Small intestine (tissue), 7 donors: ENCODE results near the gene TLR4. TPM values are rescaled to one million over a fixed set of nuclear protein-coding genes. Genes with fewer than 3 reads are reported as not detected.

Source experiments
- DNase-seq, 2 donors: peaks; one replicate each; pipeline versions ENCODE4 v3.0.0 to v3.0.0-alpha.2; 2013
- FAIRE-seq: peaks from 2 replicates; lab custom pipeline; 2012; peaks lifted over from hg19 to GRCh38; lab: Jason Lieb, UNC
- H3K27ac ChIP-seq, 3 donors: one replicate each; pipeline ENCODE4 v1.5.1; 2013; ENCODE audit warnings: low read length in 2 of 3, mild to moderate bottlenecking in 2 of 3, control low read depth in 1 of 3, inconsistent platforms in 1 of 3, low read depth in 1 of 3, moderate library complexity in 1 of 3
- H3K27me3 ChIP-seq, 3 donors: one replicate each; pipeline ENCODE4 v1.6.1; 2013; ENCODE audit warnings: low read length in 3 of 3, inconsistent platforms in 1 of 3; ENCODE audit not compliant: control insufficient read depth in 3 of 3, insufficient read depth in 3 of 3
- H3K36me3 ChIP-seq, 3 donors: one replicate each; pipeline ENCODE4 v1.6.1; 2013; ENCODE audit warnings: low read length in 3 of 3, inconsistent platforms in 1 of 3, low read depth in 1 of 3, mild to moderate bottlenecking in 1 of 3, moderate library complexity in 1 of 3; ENCODE audit not compliant: control insufficient read depth in 3 of 3, insufficient read depth in 2 of 3
- H3K4me1 ChIP-seq, 3 donors: one replicate each; pipeline ENCODE4 v1.6.1; 2013; ENCODE audit warnings: low read length in 2 of 3, inconsistent platforms in 1 of 3, low read depth in 1 of 3, mild to moderate bottlenecking in 1 of 3, moderate library complexity in 1 of 3; ENCODE audit not compliant: control insufficient read depth in 3 of 3, insufficient read depth in 2 of 3
- H3K4me3 ChIP-seq, 3 donors: one replicate each; pipeline ENCODE4 v1.5.1; 2013; ENCODE audit warnings: low read length in 3 of 3, control low read depth in 1 of 3, inconsistent platforms in 1 of 3, low read depth in 1 of 3, mild to moderate bottlenecking in 1 of 3, moderate library complexity in 1 of 3
- H3K9me3 ChIP-seq, 2 donors: one replicate each; pipeline ENCODE4 v1.6.1; 2013; ENCODE audit warnings: low read depth in 1 of 2, low read length in 1 of 2; ENCODE audit not compliant: control insufficient read depth in 2 of 2, insufficient read depth in 1 of 2
- WGBS, 3 donors: extraction: QIAGEN DNeasy Blood & Tissue Kit; methylation state at CpG; one replicate each; pipeline ENCODE4 v1.1.7; 2013; 5-methylcytosine and 5-hydroxymethylcytosine counted together
- polyA plus RNA-seq, 4 donors: library from polyadenylated mRNA; stranded (reverse) in 3 of 4; unstranded in 1 of 4; fragments of 200-250 nt in 3 of 4; fragments of 120-200 nt in 1 of 4; gene quantifications; one replicate each; pipeline versions ENCODE4 v1.2.1 to v1.2.3, GENCODE V29; 2013
- donor health status: healthy with polysubstance abuse.
- donor health status: control.
- donor health status: control.
- donor health status: Bipolar disorder and iron deficiency.
- donor health status: healthy.

Gene TLR4
- polyA plus RNA-seq, 4 donors = 0.89 to 5.2 (median 2.6) TPM

DNA sequence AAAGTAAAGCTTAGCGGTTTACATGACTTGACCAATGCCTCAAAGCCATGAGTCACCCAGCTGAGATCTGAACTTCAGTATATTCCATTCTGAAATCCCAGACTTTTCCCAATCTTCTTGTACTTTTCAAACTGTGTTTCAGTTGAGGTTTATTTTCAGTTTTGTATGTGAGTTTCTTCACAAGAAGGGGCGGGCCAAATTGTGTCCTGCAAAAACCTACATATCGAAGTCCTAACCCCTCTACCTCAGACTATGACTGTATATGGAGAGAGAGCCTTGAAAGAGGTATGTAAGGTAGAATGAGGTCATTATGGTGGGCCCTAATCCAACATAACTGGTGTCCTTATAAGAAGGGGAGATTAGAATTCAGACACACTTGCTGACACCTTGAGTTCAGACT is 666 bp upstream of the TLR4 start:
- Histone ChIP-seq H3K9me3 (no peaks in the 10 kb centered on the region), H3K27ac (peak overlapping the region in 1 of 3 donors; percentile 61), H3K4me3 (no peak overlapping the region), H3K4me1 (peaks cover 0 to 6% (median 0%) of the 10 kb centered on the region in 3 donors), H3K27me3 (peaks cover 0 to 2% (median 0%) of the 10 kb centered on the region in 3 donors), H3K36me3 (no peaks in the 10 kb centered on the region)
- 81 to 88% (median 84%) methylated on average over 3 of the region's 3 CpGs for WGBS, 3 donors
- FAIRE-seq (no peak), DNase-seq (no peak)

DNA sequence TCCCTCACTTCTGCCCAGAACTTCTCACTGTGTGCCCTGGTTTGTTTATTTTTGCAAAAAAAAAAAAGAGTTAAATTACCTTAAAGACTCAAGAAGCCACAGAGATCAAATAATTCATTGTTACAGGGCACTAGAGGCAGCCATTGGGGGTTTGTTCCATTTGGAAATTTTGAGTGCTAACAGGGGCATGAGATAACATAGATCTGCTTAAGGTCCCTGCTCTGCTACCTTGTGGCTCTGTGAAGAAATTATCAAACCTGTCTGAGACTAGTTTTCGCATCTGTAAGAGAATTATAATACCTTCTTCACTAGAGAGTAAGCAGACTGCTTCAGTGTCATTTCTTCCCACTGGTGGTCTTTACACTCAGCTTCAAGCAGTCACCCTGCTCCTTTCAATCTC is 394 bp downstream of the TLR4 start:
- peaks cover 0 to 6% (median 0%) of the 10 kb centered on the region in 3 donors for H3K4me1 ChIP-seq
- no peaks in the 10 kb centered on the region for H3K36me3 ChIP-seq
- peak overlapping the region in 2 of 3 donors; percentile 3 to 17 for H3K4me3 ChIP-seq
- DNase-seq (no peak), FAIRE-seq (no peak)
- no peaks in the 10 kb centered on the region for H3K9me3 ChIP-seq
- no peaks in the 10 kb centered on the region for H3K27me3 ChIP-seq
- WGBS, 3 donors = 57 to 75% (median 66%) methylated on average over 1 of the region's 1 CpG
- peak overlapping the region; percentile 20 to 86 (median 68) for H3K27ac ChIP-seq

DNA sequence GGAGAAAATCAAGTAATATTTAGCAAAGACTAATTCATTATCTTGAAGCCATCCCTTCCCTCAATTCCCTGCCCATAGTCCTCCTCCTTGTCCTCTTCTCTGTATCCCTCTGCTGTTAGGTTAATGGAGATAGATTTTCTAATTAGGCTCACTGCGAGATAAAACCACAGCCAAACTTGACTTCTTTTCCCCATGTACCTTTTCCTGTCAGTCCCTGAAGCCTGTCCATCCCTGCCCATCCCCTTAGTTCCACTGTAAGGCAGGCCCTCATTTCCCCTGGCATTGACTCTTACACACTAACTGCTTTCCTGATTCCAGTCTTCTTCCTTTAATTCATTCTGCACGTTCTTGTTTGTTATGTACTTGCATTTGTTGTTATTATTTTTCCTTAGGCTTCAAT is 1.2 kb downstream of the TLR4 start:
- DNase-seq = no peak
- H3K36me3 ChIP-seq = no peaks in the 10 kb centered on the region
- peaks cover 0 to 6% (median 0%) of the 10 kb centered on the region in 3 donors for H3K4me1 ChIP-seq
- H3K9me3 ChIP-seq = no peaks in the 10 kb centered on the region
- no peak for FAIRE-seq
- 57 to 81% (median 65%) methylated on average over 2 of the region's 2 CpGs for WGBS, 3 donors
- H3K27ac ChIP-seq = peak overlapping the region in 1 of 3 donors; percentile 26
- no peak overlapping the region for H3K4me3 ChIP-seq
- no peaks in the 10 kb centered on the region for H3K27me3 ChIP-seq

DNA sequence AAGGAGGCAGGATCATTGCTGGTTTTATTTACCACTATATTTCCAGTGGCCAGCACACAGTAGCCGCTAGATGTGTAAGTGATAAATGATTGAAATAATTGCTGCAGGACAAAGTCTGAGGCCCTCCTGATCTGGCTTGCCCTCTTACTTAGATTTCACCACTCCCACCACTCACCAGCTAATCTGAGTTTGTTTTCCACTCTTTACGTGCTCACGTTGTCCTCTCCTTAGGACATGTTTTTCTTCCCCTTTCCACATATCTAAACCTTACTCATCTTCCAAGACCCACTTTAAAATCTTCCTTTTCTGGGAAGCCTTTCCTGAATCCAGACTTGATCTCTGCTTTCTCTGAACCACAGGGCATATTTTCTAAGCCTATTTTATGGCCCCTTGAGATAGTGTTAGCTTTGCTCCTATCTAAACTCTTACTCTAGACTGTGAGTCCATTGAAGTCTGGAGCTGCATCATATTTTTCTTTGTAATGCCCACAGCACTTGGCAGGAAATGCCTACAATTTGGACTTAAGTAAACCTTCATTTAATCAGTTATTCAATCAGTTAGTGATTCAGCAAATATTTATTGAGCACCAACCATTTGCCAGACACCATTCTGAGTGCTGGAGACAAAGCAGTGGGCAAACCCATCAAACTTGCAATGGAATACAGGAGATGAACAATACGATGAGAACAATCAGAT is 2.4 kb downstream of the TLR4 start:
- no peaks in the 10 kb centered on the region for H3K9me3 ChIP-seq
- no peaks in the 10 kb centered on the region for H3K36me3 ChIP-seq
- peak; percentile 19 to 21 for DNase-seq
- H3K27me3 ChIP-seq = no peaks in the 10 kb centered on the region
- no peak for FAIRE-seq
- H3K4me1 ChIP-seq = peaks cover 0 to 6% (median 0%) of the 10 kb centered on the region in 3 donors
- no peak overlapping the region for H3K27ac ChIP-seq
- no peak overlapping the region for H3K4me3 ChIP-seq
- 27 to 48% (median 37%) methylated on average over 4 of the region's 4 CpGs for WGBS, 3 donors

DNA sequence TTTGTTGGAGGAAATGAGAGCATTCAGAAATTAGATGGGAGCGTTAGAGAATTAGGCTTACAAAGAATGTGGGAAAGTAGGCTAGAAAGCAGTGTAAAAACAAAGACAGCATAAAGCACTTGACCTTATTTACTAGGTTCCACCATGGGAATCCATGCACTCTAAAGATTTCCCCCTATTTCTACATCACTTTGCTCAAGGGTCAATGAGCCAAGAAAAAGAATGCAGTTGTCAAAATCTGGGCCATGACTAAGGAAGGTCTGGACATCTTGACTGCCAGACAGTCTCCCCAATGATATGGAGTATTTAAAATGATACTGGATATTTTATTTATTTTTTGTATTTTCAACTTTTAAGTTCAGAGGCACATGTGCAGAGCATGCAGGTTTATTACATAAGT is 3.4 kb downstream of the TLR4 start:
- Histone ChIP-seq H3K36me3 (no peaks in the 10 kb centered on the region), H3K27ac (no peak overlapping the region), H3K9me3 (no peaks in the 10 kb centered on the region), H3K4me1 (peaks cover 0 to 6% (median 0%) of the 10 kb centered on the region in 3 donors), H3K27me3 (no peaks in the 10 kb centered on the region), H3K4me3 (no peak overlapping the region)
- FAIRE-seq (no peak), DNase-seq (no peak)
- WGBS, 3 donors = 86 to 93% (median 88%) methylated on average over 1 of the region's 1 CpG

DNA sequence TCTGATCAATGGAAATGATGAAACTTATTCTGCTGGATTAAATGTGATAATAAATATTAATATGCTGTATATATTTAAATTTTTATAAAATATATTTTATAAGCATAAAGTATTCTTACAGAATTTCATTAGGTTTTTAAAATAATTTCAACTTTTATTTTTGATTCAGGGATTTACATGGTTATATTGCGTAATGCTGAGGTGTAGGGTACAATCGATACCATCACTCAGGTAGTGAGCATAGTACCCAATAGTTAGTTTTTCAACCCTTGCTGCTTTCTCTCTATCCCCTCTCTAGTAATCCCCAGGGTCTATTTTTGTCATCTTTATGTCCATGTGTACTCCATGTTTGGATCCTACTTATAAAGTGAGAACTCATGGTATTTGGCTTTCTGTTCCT is 5.7 kb downstream of the TLR4 start:
- no peak for DNase-seq
- H3K27me3 ChIP-seq = no peaks in the 10 kb centered on the region
- WGBS, 3 donors = 94 to 99% (median 96%) methylated on average over 2 of the region's 2 CpGs
- H3K4me1 ChIP-seq = no peaks in the 10 kb centered on the region
- no peaks in the 10 kb centered on the region for H3K36me3 ChIP-seq
- H3K9me3 ChIP-seq = no peaks in the 10 kb centered on the region
- no peak overlapping the region for H3K4me3 ChIP-seq
- no peak for FAIRE-seq
- H3K27ac ChIP-seq = no peak overlapping the region

DNA sequence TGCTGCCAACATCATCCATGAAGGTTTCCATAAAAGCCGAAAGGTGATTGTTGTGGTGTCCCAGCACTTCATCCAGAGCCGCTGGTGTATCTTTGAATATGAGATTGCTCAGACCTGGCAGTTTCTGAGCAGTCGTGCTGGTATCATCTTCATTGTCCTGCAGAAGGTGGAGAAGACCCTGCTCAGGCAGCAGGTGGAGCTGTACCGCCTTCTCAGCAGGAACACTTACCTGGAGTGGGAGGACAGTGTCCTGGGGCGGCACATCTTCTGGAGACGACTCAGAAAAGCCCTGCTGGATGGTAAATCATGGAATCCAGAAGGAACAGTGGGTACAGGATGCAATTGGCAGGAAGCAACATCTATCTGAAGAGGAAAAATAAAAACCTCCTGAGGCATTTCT is 10.1 kb downstream of the TLR4 start:
- Histone ChIP-seq H3K27me3 (no peaks in the 10 kb centered on the region), H3K4me1 (no peaks in the 10 kb centered on the region), H3K4me3 (no peak overlapping the region), H3K9me3 (no peaks in the 10 kb centered on the region), H3K27ac (no peak overlapping the region), H3K36me3 (no peaks in the 10 kb centered on the region)
- DNase-seq (no peak), FAIRE-seq (no peak)
- WGBS, 3 donors = 79 to 82% (median 79%) methylated on average over 6 of the region's 6 CpGs

DNA sequence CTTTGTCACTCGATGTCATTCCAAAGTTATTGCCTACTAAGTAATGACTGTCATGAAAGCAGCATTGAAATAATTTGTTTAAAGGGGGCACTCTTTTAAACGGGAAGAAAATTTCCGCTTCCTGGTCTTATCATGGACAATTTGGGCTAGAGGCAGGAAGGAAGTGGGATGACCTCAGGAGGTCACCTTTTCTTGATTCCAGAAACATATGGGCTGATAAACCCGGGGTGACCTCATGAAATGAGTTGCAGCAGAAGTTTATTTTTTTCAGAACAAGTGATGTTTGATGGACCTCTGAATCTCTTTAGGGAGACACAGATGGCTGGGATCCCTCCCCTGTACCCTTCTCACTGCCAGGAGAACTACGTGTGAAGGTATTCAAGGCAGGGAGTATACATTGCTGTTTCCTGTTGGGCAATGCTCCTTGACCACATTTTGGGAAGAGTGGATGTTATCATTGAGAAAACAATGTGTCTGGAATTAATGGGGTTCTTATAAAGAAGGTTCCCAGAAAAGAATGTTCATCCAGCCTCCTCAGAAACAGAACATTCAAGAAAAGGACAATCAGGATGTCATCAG is 11.3 kb downstream of the TLR4 start:
- Histone ChIP-seq H3K4me1 (peaks cover 0 to 3% (median 0%) of the 10 kb centered on the region in 3 donors), H3K9me3 (no peaks in the 10 kb centered on the region), H3K36me3 (no peaks in the 10 kb centered on the region), H3K4me3 (no peak overlapping the region), H3K27me3 (no peaks in the 10 kb centered on the region), H3K27ac (no peak overlapping the region)
- DNase-seq = no peak
- WGBS, 3 donors = 61 to 77% (median 70%) methylated on average over 5 of the region's 5 CpGs
- FAIRE-seq = no peak
